ENCODE results near the gene CCDC27. TPM values are rescaled to one million over a fixed set of nuclear protein-coding genes. Genes with fewer than 3 reads are reported as not detected.
A peak's percentile ranks its signal among the peaks of the same experiment; 100 is the strongest.

The CCDC27 gene
- total and polyA plus RNA-seq, 2 of the 8 experiments (the other 6 are each of a cell fraction or from before 2014, with no cell fraction given) = 0.15 TPM; not detected in 1

GRCh38 chr1:3745590-3746381, 6.5 kb upstream of the CCDC27 start:
- Histone ChIP-seq H2BK5ac (ENCODE audit: low read depth, low read length) (peak overlapping the region; percentile 24), H3K36me3 (ENCODE audit: control insufficient read depth in 2 of 4, insufficient read depth in 4 of 4, low read length in 3 of 4) (peaks cover 5 to 31% (median 19%) of the 10 kb centered on the region in 4 experiments), H3K4me1 (replicated peaks in 1 of 4; ENCODE audit: control insufficient read depth in 3 of 4, insufficient read depth in 4 of 4, low read length in 3 of 4) (peaks cover 0 to 16% (median 13%) of the 10 kb centered on the region in 4 experiments; a peak in 6 of 7 replicates), H3K56ac (replicated peaks; ENCODE audit: insufficient read length, low read depth, low read length) (no peak overlapping the region), H2AK5ac (ENCODE audit: low read depth, low read length) (peak overlapping the region; percentile 3; the same call in 1 of the 2 replicates), H2BK15ac (ENCODE audit: low read length) (peak overlapping the region; percentile 97), H3K4ac (replicated peaks; ENCODE audit: insufficient read length, low read depth, low read length) (no peak overlapping the region), H4K20me1 (replicated peaks in 1 of 2; ENCODE audit: control insufficient read depth in 1 of 2, insufficient read depth in 2 of 2, low read length in 2 of 2) (peaks cover 8 to 37% of the 10 kb centered on the region in 2 experiments), H3K9me3 (ENCODE audit: insufficient read depth in 2 of 2, low read depth in 1 of 2, low read length in 1 of 2) (no peaks in the 10 kb centered on the region), H3K18ac (ENCODE audit: extremely low read depth, low read length) (no peak overlapping the region; the same call in 1 of the 2 replicates), H2BK120ac (replicated peaks; ENCODE audit: low read depth, low read length) (no peak overlapping the region), H3K79me2 (ENCODE audit: control insufficient read depth in 1 of 2, insufficient read depth in 2 of 2, low read length in 2 of 2) (peaks cover 0 to 31% of the 10 kb centered on the region in 2 experiments; a peak in 3 of 4 replicates), H4K91ac (replicated peaks; ENCODE audit: insufficient read length, low read length) (peak overlapping the region; percentile 4), H4K8ac (ENCODE audit: extremely low read depth, insufficient read depth, low read length) (no peak overlapping the region; the same call in 1 of the 2 replicates), H4K5ac (ENCODE audit: insufficient read length, low read depth, low read length) (no peak overlapping the region), H3K14ac (ENCODE audit: insufficient read length) (no peak overlapping the region), H3K23me2 (ENCODE audit: low read depth, low read length) (peaks cover 14% of the 10 kb centered on the region), H2BK20ac (ENCODE audit: low read length) (0 out of 2 replicates have a peak overlapping the region, but pooled peaks have one; percentile 61), H2BK12ac (ENCODE audit: low read depth, low read length) (peak overlapping the region; percentile 62; the same call in 1 of the 2 replicates), H3K4me3 (ENCODE audit: extremely low read depth in 1 of 4, insufficient read depth in 2 of 4, low read depth in 3 of 4, low read length in 4 of 4) (peak overlapping the region; percentile 75 to 87 (median 82)), H3K79me1 (ENCODE audit: low read depth, low read length) (peaks cover 23% of the 10 kb centered on the region), H3K27ac (ENCODE audit: low read depth, low read length) (no peak overlapping the region), H3K4me2 (ENCODE audit: insufficient read depth in 1 of 2, low read depth in 2 of 2, low read length in 2 of 2) (peak overlapping the region; percentile 75 to 97), H2AFZ (ENCODE audit: low read length) (no peak overlapping the region), H3K23ac (ENCODE audit: insufficient read length) (no peak overlapping the region), H3K27me3 (replicated peaks in 1 of 4; ENCODE audit: control insufficient read depth in 3 of 4, extremely low read depth in 1 of 4, insufficient read depth in 3 of 4, low read length in 3 of 4) (no peaks in the 10 kb centered on the region; a peak in 3 of 7 replicates), H3K9ac (replicated peaks in 1 of 4; ENCODE audit: extremely low read depth in 1 of 4, low read depth in 3 of 4, low read length in 3 of 4) (peak overlapping the region in 2 of 4 experiments; percentile 44 to 61; a peak in 4 of 7 replicates)
- CTCF ChIA-PET (ENCODE audit: partially characterized antibody) = interaction anchor here (0.7 to 1.7 kb wide), 4 partner anchors 18 to 255 kb away, joined by 3 to 5 read pairs (median 4); no protein-coding TSS in a partner anchor
- WGBS, 2 experiments (ENCODE audit: extremely low coverage in 1 of 2, insufficient coverage in 1 of 2, insufficient read length in 1 of 2, insufficient replicate concordance in 2 of 2, low coverage in 1 of 2, low lambda C conversion rate in 2 of 2, missing lambda C conversion rate in 1 of 2) = 85% methylated on average over 24 of the region's 25 CpGs; no CpG with 5 or more reads in 1 of the 2 experiments
- no peak for FAIRE-seq
- no peak for DNase-seq (ENCODE audit: low read depth in 1 of 2, low spot score in 2 of 2)
- POLR2A ChIA-PET (ENCODE audit: partially characterized antibody) = interaction anchor here (0.8 to 2.6 kb wide), 8 partner anchors 10 to 1516 kb away, joined by 3 to 12 read pairs (median 4); no protein-coding TSS in a partner anchor
- TF ChIP-seq JUND (IDR thresholded peaks at IDR 0.05; ENCODE audit: low read length) = no peak
- TF ChIP-seq ASH2L (IDR thresholded peaks at IDR 0.05; ENCODE audit: low read length) = no peak
- TF ChIP-seq SIX5 (IDR thresholded peaks at IDR 0.05; ENCODE audit: low read depth, low read length) = no peak
- no peak for TF ChIP-seq RXRA (IDR thresholded peaks at IDR 0.05; ENCODE audit: insufficient read depth, low read depth, low read length)
- TF ChIP-seq SUZ12 (IDR thresholded peaks at IDR 0.05; ENCODE audit: low read length) = no peak
- TF ChIP-seq BRCA1 (IDR thresholded peaks at IDR 0.05; ENCODE audit: low read depth, low read length) = no peak
- no peak for TF ChIP-seq SAP30 (IDR thresholded peaks at IDR 0.05; ENCODE audit: insufficient read depth, insufficient replicate concordance, low read length)
- no peak for TF ChIP-seq BCL11A (IDR thresholded peaks at IDR 0.05; ENCODE audit: low read depth in 2 of 2, low read length in 2 of 2)
- no peak for TF ChIP-seq CEBPB (IDR thresholded peaks at IDR 0.05; ENCODE audit: low read depth, low read length)
- no peak for TF ChIP-seq TAF7 (optimal IDR thresholded peaks at IDR 0.05; ENCODE audit: borderline replicate concordance, low read depth, low read length)
- TF ChIP-seq RBBP5 (IDR thresholded peaks at IDR 0.05; ENCODE audit: borderline replicate concordance, low read depth, low read length) = no peak

Measured in H1 (cell line).